ENCODE measurements around the gene C17orf50.

C17orf50 gene

GRCh38 chr17:35791681-35792350, 31.1 kb downstream of the C17orf50 start:
- FAIRE-seq = no peak

- FAIRE-seq = no peak
Observed at GRCh38 chr17:35793257-35793656, 32.6 kb downstream of the C17orf50 start.

GRCh38 chr17:35795007-35795870, 34.6 kb downstream of the C17orf50 start, which contains the start of gene MMP28:
MMP28 (minus strand) TSS chr17:35795641; CDS start chr17:35795377, 264 bp downstream.
- no peak for FAIRE-seq

GRCh38 chr17:35795871-35796265, 35.2 kb downstream of the C17orf50 start:
- FAIRE-seq = no peak

GRCh38 chr17:35796942-35797341, 36.3 kb downstream of the C17orf50 start:
- no peak for FAIRE-seq

GRCh38 chr17:35797370-35797769, 36.7 kb downstream of the C17orf50 start:
- FAIRE-seq = no peak

GRCh38 chr17:35797918-35798317, 37.2 kb downstream of the C17orf50 start:
- no peak for FAIRE-seq

- no peak for FAIRE-seq
Observed at GRCh38 chr17:35799942-35800341, 39.3 kb downstream of the C17orf50 start.

- no peak for FAIRE-seq
Observed at GRCh38 chr17:35801583-35802224, 41.0 kb downstream of the C17orf50 start.

GRCh38 chr17:35804658-35805192, 44.0 kb downstream of the C17orf50 start:
- FAIRE-seq = no peak

- FAIRE-seq = no peak
Observed at GRCh38 chr17:35807371-35808144, 46.9 kb downstream of the C17orf50 start.

- no peak for FAIRE-seq
Observed at GRCh38 chr17:35808240-35808961, 47.7 kb downstream of the C17orf50 start.

- FAIRE-seq = no peak
Observed at GRCh38 chr17:35808962-35809854, 48.5 kb downstream of the C17orf50 start, which contains the start of gene TAF15. TAF15 (plus strand) TSS chr17:35809484; CDS start chr17:35809570, 86 bp downstream.

GRCh38 chr17:35809855-35810461, 49.3 kb downstream of the C17orf50 start:
- no peak for FAIRE-seq

- FAIRE-seq = no peak
Observed at GRCh38 chr17:35811759-35812158, 51.1 kb downstream of the C17orf50 start.

- FAIRE-seq = no peak
Observed at GRCh38 chr17:35812456-35812855, 51.8 kb downstream of the C17orf50 start.

Data from G401.6 (cell line).